Measurements from ENCODE around the gene TMEM115.

The TMEM115 gene

GRCh38 chr3:50320853-50321335 lies 38.4 kb downstream of the TMEM115 start:
- H3K9me3 ChIP-seq (ENCODE audit: control insufficient read depth in 5 of 5, low read length in 5 of 5), result no peaks in the 10 kb centered on the region
- H3K36me3 ChIP-seq (ENCODE audit: control insufficient read depth in 5 of 5, insufficient read depth in 5 of 5, low read length in 5 of 5), result peaks cover 0 to 47% (median 44%) of the 10 kb centered on the region in 5 donors
- H3K27me3 ChIP-seq (ENCODE audit: control insufficient read depth in 5 of 5, insufficient read depth in 4 of 5, low read length in 5 of 5), result no peaks in the 10 kb centered on the region
- peak overlapping the region; percentile 72 to 95 (median 84) for H3K9ac ChIP-seq (ENCODE audit: low read length in 5 of 5)
- peak overlapping the region; percentile 86 for H3K27ac ChIP-seq (ENCODE audit: low read depth, low read length)
- peak overlapping the region; percentile 76 to 97 (median 81) for H3K4me3 ChIP-seq (ENCODE audit: low read depth in 1 of 5, low read length in 5 of 5)
- H3K4me1 ChIP-seq (ENCODE audit: control insufficient read depth in 5 of 5, insufficient read depth in 5 of 5, low read length in 5 of 5), result peaks cover 29 to 86% (median 77%) of the 10 kb centered on the region in 5 donors

- no peaks in the 10 kb centered on the region for H3K9me3 ChIP-seq (ENCODE audit: control insufficient read depth in 5 of 5, low read length in 5 of 5)
- H3K36me3 ChIP-seq (ENCODE audit: control insufficient read depth in 5 of 5, insufficient read depth in 5 of 5, low read length in 5 of 5), result peaks cover 0 to 46% (median 44%) of the 10 kb centered on the region in 5 donors
- H3K4me1 ChIP-seq (ENCODE audit: control insufficient read depth in 5 of 5, insufficient read depth in 5 of 5, low read length in 5 of 5), result peaks cover 31 to 83% (median 73%) of the 10 kb centered on the region in 5 donors
- peak overlapping the region; percentile 72 to 95 (median 84) for H3K9ac ChIP-seq (ENCODE audit: low read length in 5 of 5)
- H3K27me3 ChIP-seq (ENCODE audit: control insufficient read depth in 5 of 5, insufficient read depth in 4 of 5, low read length in 5 of 5), result no peaks in the 10 kb centered on the region
- peak overlapping the region; percentile 86 for H3K27ac ChIP-seq (ENCODE audit: low read depth, low read length)
- H3K4me3 ChIP-seq (ENCODE audit: low read depth in 1 of 5, low read length in 5 of 5), result peak overlapping the region; percentile 76 to 97 (median 81)
Observed at GRCh38 chr3:50319894-50320625, 39.3 kb downstream of the TMEM115 start.

- no peaks in the 10 kb centered on the region for H3K9me3 ChIP-seq (ENCODE audit: control insufficient read depth in 5 of 5, low read length in 5 of 5)
- H3K9ac ChIP-seq (ENCODE audit: low read length in 5 of 5), result peak overlapping the region in 2 of 5 donors; percentile 10 to 53
- H3K27me3 ChIP-seq (ENCODE audit: control insufficient read depth in 5 of 5, insufficient read depth in 4 of 5, low read length in 5 of 5), result no peaks in the 10 kb centered on the region
- H3K36me3 ChIP-seq (ENCODE audit: control insufficient read depth in 5 of 5, insufficient read depth in 5 of 5, low read length in 5 of 5), result peaks cover 0 to 54% (median 49%) of the 10 kb centered on the region in 5 donors
- peaks cover 28 to 84% (median 73%) of the 10 kb centered on the region in 5 donors for H3K4me1 ChIP-seq (ENCODE audit: control insufficient read depth in 5 of 5, insufficient read depth in 5 of 5, low read length in 5 of 5)
- H3K4me3 ChIP-seq (ENCODE audit: low read depth in 1 of 5, low read length in 5 of 5), result peak overlapping the region; percentile 22 to 95 (median 79)
- no peak overlapping the region for H3K27ac ChIP-seq (ENCODE audit: low read depth, low read length)
Observed at GRCh38 chr3:50319181-50319893, 40.0 kb downstream of the TMEM115 start.

GRCh38 chr3:50318615-50319014 lies 40.7 kb downstream of the TMEM115 start:
- Histone ChIP-seq H3K4me1 (ENCODE audit: control insufficient read depth in 5 of 5, insufficient read depth in 5 of 5, low read length in 5 of 5) (peaks cover 26 to 82% (median 71%) of the 10 kb centered on the region in 5 donors), H3K4me3 (ENCODE audit: low read depth in 1 of 5, low read length in 5 of 5) (peak overlapping the region in 4 of 5 donors; percentile 22 to 95 (median 80)), H3K9ac (ENCODE audit: low read length in 5 of 5) (peak overlapping the region in 2 of 5 donors; percentile 10 to 53), H3K9me3 (ENCODE audit: control insufficient read depth in 5 of 5, low read length in 5 of 5) (no peaks in the 10 kb centered on the region), H3K27ac (ENCODE audit: low read depth, low read length) (no peak overlapping the region), H3K27me3 (ENCODE audit: control insufficient read depth in 5 of 5, insufficient read depth in 4 of 5, low read length in 5 of 5) (no peaks in the 10 kb centered on the region), H3K36me3 (ENCODE audit: control insufficient read depth in 5 of 5, insufficient read depth in 5 of 5, low read length in 5 of 5) (peaks cover 0 to 54% (median 49%) of the 10 kb centered on the region in 5 donors)

GRCh38 chr3:50318163-50318562 lies 41.2 kb downstream of the TMEM115 start:
- Histone ChIP-seq H3K27me3 (ENCODE audit: control insufficient read depth in 5 of 5, insufficient read depth in 4 of 5, low read length in 5 of 5) (no peaks in the 10 kb centered on the region), H3K27ac (ENCODE audit: low read depth, low read length) (no peak overlapping the region), H3K9me3 (ENCODE audit: control insufficient read depth in 5 of 5, low read length in 5 of 5) (no peaks in the 10 kb centered on the region), H3K4me1 (ENCODE audit: control insufficient read depth in 5 of 5, insufficient read depth in 5 of 5, low read length in 5 of 5) (peaks cover 26 to 77% (median 66%) of the 10 kb centered on the region in 5 donors), H3K36me3 (ENCODE audit: control insufficient read depth in 5 of 5, insufficient read depth in 5 of 5, low read length in 5 of 5) (peaks cover 0 to 54% (median 49%) of the 10 kb centered on the region in 5 donors), H3K9ac (ENCODE audit: low read length in 5 of 5) (peak overlapping the region in 2 of 5 donors; percentile 28 to 33), H3K4me3 (ENCODE audit: low read depth in 1 of 5, low read length in 5 of 5) (peak overlapping the region in 2 of 5 donors; percentile 79 to 81)

GRCh38 chr3:50317300-50317699 lies 42.0 kb downstream of the TMEM115 start:
- Histone ChIP-seq H3K9me3 (ENCODE audit: control insufficient read depth in 5 of 5, low read length in 5 of 5) (no peaks in the 10 kb centered on the region), H3K4me1 (ENCODE audit: control insufficient read depth in 5 of 5, insufficient read depth in 5 of 5, low read length in 5 of 5) (peaks cover 26 to 68% (median 57%) of the 10 kb centered on the region in 5 donors), H3K4me3 (ENCODE audit: low read depth in 1 of 5, low read length in 5 of 5) (no peak overlapping the region), H3K9ac (ENCODE audit: low read length in 5 of 5) (peak overlapping the region in 1 of 5 donors; percentile 53), H3K36me3 (ENCODE audit: control insufficient read depth in 5 of 5, insufficient read depth in 5 of 5, low read length in 5 of 5) (peaks cover 0 to 54% (median 49%) of the 10 kb centered on the region in 5 donors), H3K27ac (ENCODE audit: low read depth, low read length) (peak overlapping the region; percentile 23), H3K27me3 (ENCODE audit: control insufficient read depth in 5 of 5, insufficient read depth in 4 of 5, low read length in 5 of 5) (no peaks in the 10 kb centered on the region)

GRCh38 chr3:50316657-50317242 lies 42.6 kb downstream of the TMEM115 start:
- no peak overlapping the region for H3K4me3 ChIP-seq (ENCODE audit: low read depth in 1 of 5, low read length in 5 of 5)
- H3K27me3 ChIP-seq (ENCODE audit: control insufficient read depth in 5 of 5, insufficient read depth in 4 of 5, low read length in 5 of 5), result no peaks in the 10 kb centered on the region
- peak overlapping the region; percentile 23 for H3K27ac ChIP-seq (ENCODE audit: low read depth, low read length)
- peaks cover 0 to 54% (median 49%) of the 10 kb centered on the region in 5 donors for H3K36me3 ChIP-seq (ENCODE audit: control insufficient read depth in 5 of 5, insufficient read depth in 5 of 5, low read length in 5 of 5)
- H3K4me1 ChIP-seq (ENCODE audit: control insufficient read depth in 5 of 5, insufficient read depth in 5 of 5, low read length in 5 of 5), result peaks cover 26 to 63% (median 52%) of the 10 kb centered on the region in 5 donors
- peak overlapping the region in 1 of 5 donors; percentile 53 for H3K9ac ChIP-seq (ENCODE audit: low read length in 5 of 5)
- H3K9me3 ChIP-seq (ENCODE audit: control insufficient read depth in 5 of 5, low read length in 5 of 5), result no peaks in the 10 kb centered on the region

- no peaks in the 10 kb centered on the region for H3K9me3 ChIP-seq (ENCODE audit: control insufficient read depth in 5 of 5, low read length in 5 of 5)
- H3K36me3 ChIP-seq (ENCODE audit: control insufficient read depth in 5 of 5, insufficient read depth in 5 of 5, low read length in 5 of 5), result peaks cover 0 to 51% (median 47%) of the 10 kb centered on the region in 5 donors
- H3K4me1 ChIP-seq (ENCODE audit: control insufficient read depth in 5 of 5, insufficient read depth in 5 of 5, low read length in 5 of 5), result peaks cover 20 to 51% (median 42%) of the 10 kb centered on the region in 5 donors
- no peak overlapping the region for H3K4me3 ChIP-seq (ENCODE audit: low read depth in 1 of 5, low read length in 5 of 5)
- H3K27ac ChIP-seq (ENCODE audit: low read depth, low read length), result peak overlapping the region; percentile 25
- H3K9ac ChIP-seq (ENCODE audit: low read length in 5 of 5), result no peak overlapping the region
- no peaks in the 10 kb centered on the region for H3K27me3 ChIP-seq (ENCODE audit: control insufficient read depth in 5 of 5, insufficient read depth in 4 of 5, low read length in 5 of 5)
Observed at GRCh38 chr3:50314816-50315215, 44.5 kb downstream of the TMEM115 start.

GRCh38 chr3:50314342-50314741 lies 45.0 kb downstream of the TMEM115 start:
- Histone ChIP-seq H3K9me3 (ENCODE audit: control insufficient read depth in 5 of 5, low read length in 5 of 5) (no peaks in the 10 kb centered on the region), H3K27me3 (ENCODE audit: control insufficient read depth in 5 of 5, insufficient read depth in 4 of 5, low read length in 5 of 5) (no peaks in the 10 kb centered on the region), H3K4me1 (ENCODE audit: control insufficient read depth in 5 of 5, insufficient read depth in 5 of 5, low read length in 5 of 5) (peaks cover 16 to 46% (median 37%) of the 10 kb centered on the region in 5 donors), H3K36me3 (ENCODE audit: control insufficient read depth in 5 of 5, insufficient read depth in 5 of 5, low read length in 5 of 5) (peaks cover 0 to 46% (median 42%) of the 10 kb centered on the region in 5 donors), H3K27ac (ENCODE audit: low read depth, low read length) (peak overlapping the region; percentile 25), H3K4me3 (ENCODE audit: low read depth in 1 of 5, low read length in 5 of 5) (no peak overlapping the region), H3K9ac (ENCODE audit: low read length in 5 of 5) (peak overlapping the region in 1 of 5 donors; percentile 5)
